ENCODE measurements around the gene MVB12A. TPM values are rescaled to one million over a fixed set of nuclear protein-coding genes. Genes with fewer than 3 reads are reported as not detected.
A peak's percentile ranks its signal among the peaks of the same experiment; 100 is the strongest.

The MVB12A gene
- total and polyA plus RNA-seq, 4 donors, result 28.5 to 68.6 (median 49.3) TPM

- DNase-seq, result no peak
- 91 to 93% methylated on average over 8 of the region's 8 CpGs for WGBS, 2 donors
- H3K27me3 ChIP-seq (ENCODE audit: control insufficient read depth in 1 of 2, insufficient read depth in 2 of 2, low read length in 1 of 2), result no peaks in the 10 kb centered on the region
- no peak overlapping the region for H3K4me3 ChIP-seq (ENCODE audit: low read length in 2 of 2)
- intact Hi-C loops (cut with DNase I), result no loop called here
- ATAC-seq (ENCODE audit: low FRiP score), result no peak
- H3K4me1 ChIP-seq (ENCODE audit: control insufficient read depth in 1 of 2, insufficient read depth in 2 of 2, low read length in 2 of 2), result no peaks in the 10 kb centered on the region
- H3K9me3 ChIP-seq (ENCODE audit: control insufficient read depth, low read length), result no peaks in the 10 kb centered on the region
- H3K27ac ChIP-seq (ENCODE audit: low read depth in 1 of 2, low read length in 2 of 2), result no peak overlapping the region
- no peaks in the 10 kb centered on the region for H3K36me3 ChIP-seq (ENCODE audit: control insufficient read depth in 1 of 2, insufficient read depth in 2 of 2, low read length in 1 of 2)
These were observed 5.8 kb upstream of the MVB12A start for GRCh38 chr19:17414097-17414496.

DNA sequence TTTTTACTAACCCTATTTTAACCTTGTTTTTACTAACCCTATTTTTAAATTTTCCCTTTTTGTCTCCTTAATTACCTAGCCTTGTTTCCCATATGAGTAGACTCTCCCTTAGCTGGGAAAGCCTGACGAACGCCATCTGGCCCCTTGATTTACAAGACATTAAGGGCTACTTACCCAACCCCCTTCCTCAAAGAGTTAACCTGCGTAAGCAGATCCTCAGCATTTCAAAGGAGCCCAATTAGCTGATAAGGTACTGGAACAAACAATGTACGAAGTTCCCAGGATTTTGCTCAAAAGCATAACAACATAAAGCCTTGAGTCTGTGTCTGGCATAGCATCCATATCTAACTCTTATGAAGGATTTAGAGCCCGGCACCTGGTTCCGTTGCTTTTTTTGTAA lies 4.7 kb upstream of the MVB12A start:
- Histone ChIP-seq H3K27ac (ENCODE audit: low read depth in 1 of 2, low read length in 2 of 2) (no peak overlapping the region), H3K4me1 (ENCODE audit: control insufficient read depth in 1 of 2, insufficient read depth in 2 of 2, low read length in 2 of 2) (no peaks in the 10 kb centered on the region), H3K4me3 (ENCODE audit: low read length in 2 of 2) (no peak overlapping the region), H3K27me3 (ENCODE audit: control insufficient read depth in 1 of 2, insufficient read depth in 2 of 2, low read length in 1 of 2) (no peaks in the 10 kb centered on the region), H3K9me3 (ENCODE audit: control insufficient read depth, low read length) (no peaks in the 10 kb centered on the region), H3K36me3 (ENCODE audit: control insufficient read depth in 1 of 2, insufficient read depth in 2 of 2, low read length in 1 of 2) (no peaks in the 10 kb centered on the region)
- DNase-seq (no peak), ATAC-seq (ENCODE audit: low FRiP score) (no peak)
- intact Hi-C loops (cut with DNase I), result no loop called here
- 46 to 53% methylated on average over 6 of the region's 6 CpGs for whole genome bisulfite sequencing, 2 donors

DNA sequence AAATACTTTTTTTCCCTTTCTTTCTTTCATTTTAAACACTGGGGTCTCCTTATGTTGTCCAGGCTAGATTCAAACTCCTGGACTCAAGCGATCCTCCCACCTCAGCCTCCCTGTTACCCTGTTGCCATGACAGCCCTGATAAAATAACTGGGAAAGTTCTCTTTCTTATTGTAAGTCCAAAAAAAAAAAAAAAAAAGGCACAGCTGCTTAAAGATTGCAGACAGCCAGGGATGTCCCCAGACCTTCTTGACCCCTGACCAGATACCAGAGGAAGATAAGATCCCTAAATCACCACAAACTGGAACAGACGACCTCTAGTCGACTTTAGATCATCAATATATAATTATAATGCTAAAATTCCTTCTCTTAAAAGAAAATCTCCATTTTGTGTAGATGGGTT lies 1.1 kb upstream of the MVB12A start:
- DNase-seq (no peak), ATAC-seq (ENCODE audit: low FRiP score) (no peak)
- 52 to 64% methylated on average over 3 of the region's 3 CpGs for WGBS, 2 donors
- Histone ChIP-seq H3K27ac (ENCODE audit: low read depth in 1 of 2, low read length in 2 of 2) (no peak overlapping the region), H3K9me3 (ENCODE audit: control insufficient read depth, low read length) (no peaks in the 10 kb centered on the region), H3K4me3 (ENCODE audit: low read length in 2 of 2) (no peak overlapping the region), H3K27me3 (ENCODE audit: control insufficient read depth in 1 of 2, insufficient read depth in 2 of 2, low read length in 1 of 2) (no peaks in the 10 kb centered on the region), H3K36me3 (ENCODE audit: control insufficient read depth in 1 of 2, insufficient read depth in 2 of 2, low read length in 1 of 2) (no peaks in the 10 kb centered on the region), H3K4me1 (ENCODE audit: control insufficient read depth in 1 of 2, insufficient read depth in 2 of 2, low read length in 2 of 2) (no peaks in the 10 kb centered on the region)
- intact Hi-C loops (cut with DNase I), result no loop called here

DNA sequence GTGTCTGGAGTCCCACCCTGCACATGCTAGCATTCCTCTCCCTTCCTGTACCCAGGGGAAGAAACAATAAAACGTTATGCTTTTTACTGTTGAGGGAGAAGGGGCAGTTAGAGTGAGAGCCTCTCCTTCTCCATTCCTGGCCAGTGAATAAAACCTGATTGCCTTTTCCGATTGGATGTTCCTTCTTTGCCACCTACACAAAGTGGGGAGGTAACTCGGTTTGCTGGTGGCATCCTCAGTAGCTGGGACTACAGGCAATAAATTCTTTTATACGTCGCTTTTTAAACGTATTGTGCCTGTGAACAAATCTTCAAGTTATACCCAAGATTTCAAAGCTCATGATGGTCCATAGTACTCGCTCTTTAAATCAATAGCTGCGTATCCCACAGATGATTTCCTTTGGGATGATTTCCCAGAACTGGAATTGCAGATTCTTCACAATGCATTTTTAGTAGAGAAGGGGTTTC lies 660 bp upstream of the MVB12A start:
- no peak for DNase-seq
- ATAC-seq (ENCODE audit: low FRiP score), result no peak
- Histone ChIP-seq H3K9me3 (ENCODE audit: control insufficient read depth, low read length) (no peaks in the 10 kb centered on the region), H3K27ac (ENCODE audit: low read depth in 1 of 2, low read length in 2 of 2) (peak overlapping the region in 1 of 2 donors; percentile 41), H3K36me3 (ENCODE audit: control insufficient read depth in 1 of 2, insufficient read depth in 2 of 2, low read length in 1 of 2) (no peaks in the 10 kb centered on the region), H3K4me1 (ENCODE audit: control insufficient read depth in 1 of 2, insufficient read depth in 2 of 2, low read length in 2 of 2) (no peaks in the 10 kb centered on the region), H3K4me3 (ENCODE audit: low read length in 2 of 2) (no peak overlapping the region), H3K27me3 (ENCODE audit: control insufficient read depth in 1 of 2, insufficient read depth in 2 of 2, low read length in 1 of 2) (no peaks in the 10 kb centered on the region)
- intact Hi-C loops (cut with DNase I), result no loop called here
- 19 to 29% methylated on average over 8 of the region's 8 CpGs for WGBS, 2 donors

DNA sequence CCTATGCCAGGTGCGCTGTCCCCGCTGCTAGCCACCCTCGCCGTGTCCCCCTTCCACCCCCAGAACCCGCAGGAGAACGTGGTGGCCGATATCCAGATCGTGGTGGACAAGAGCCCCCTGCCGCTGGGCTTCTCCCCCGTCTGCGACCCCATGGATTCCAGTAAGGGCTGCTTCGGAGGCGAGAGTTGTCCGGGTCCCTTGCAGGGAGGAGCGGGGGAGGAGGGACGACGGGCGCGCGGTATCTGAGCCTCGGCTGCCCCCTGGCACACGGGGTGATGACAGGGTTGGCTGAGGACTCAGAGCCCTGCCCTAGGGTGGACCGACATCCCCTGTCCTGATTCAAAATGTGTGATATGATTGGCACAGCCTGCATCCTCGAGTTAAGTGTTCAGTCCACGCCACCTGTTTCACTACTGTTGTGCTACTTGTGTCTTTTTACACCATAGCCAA lies 653 bp downstream of the MVB12A start:
- DNase-seq, result peak; percentile 78 to 81
- 2 to 3% methylated on average over 25 of the region's 25 CpGs for WGBS, 2 donors

DNA sequence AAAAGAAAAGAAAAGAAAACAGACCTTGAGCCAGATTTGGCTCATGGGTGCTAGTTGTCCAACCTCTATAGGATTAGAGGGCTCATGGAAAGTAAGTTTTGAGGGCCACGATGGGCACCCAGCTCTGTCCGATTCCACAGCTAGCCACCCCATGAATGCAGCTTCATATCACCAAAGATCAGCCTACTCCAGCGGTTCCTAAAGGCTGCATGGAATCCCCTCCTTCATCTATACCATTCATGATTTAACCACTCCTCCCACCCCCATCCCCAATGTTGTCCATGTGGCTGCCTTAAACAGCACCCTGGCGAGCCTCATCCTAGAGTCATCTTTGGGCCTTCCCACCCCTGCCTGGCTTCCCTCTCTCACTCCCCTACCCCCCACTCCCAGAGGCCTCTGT lies 2.1 kb downstream of the MVB12A start:
- no peaks in the 10 kb centered on the region for H3K27me3 ChIP-seq (ENCODE audit: control insufficient read depth in 1 of 2, insufficient read depth in 2 of 2, low read length in 1 of 2)
- WGBS, 2 donors, result 97 to 99% methylated on average over 4 of the region's 4 CpGs
- no peak overlapping the region for H3K27ac ChIP-seq (ENCODE audit: low read depth in 1 of 2, low read length in 2 of 2)
- H3K4me3 ChIP-seq (ENCODE audit: low read length in 2 of 2), result no peak overlapping the region
- no peaks in the 10 kb centered on the region for H3K36me3 ChIP-seq (ENCODE audit: control insufficient read depth in 1 of 2, insufficient read depth in 2 of 2, low read length in 1 of 2)
- no peak for DNase-seq
- ATAC-seq (ENCODE audit: low FRiP score), result no peak
- intact Hi-C loops (cut with DNase I), result no loop called here
- H3K9me3 ChIP-seq (ENCODE audit: control insufficient read depth, low read length), result no peaks in the 10 kb centered on the region
- no peaks in the 10 kb centered on the region for H3K4me1 ChIP-seq (ENCODE audit: control insufficient read depth in 1 of 2, insufficient read depth in 2 of 2, low read length in 2 of 2)

More for the DNA sequence above, 653 bp downstream of the MVB12A start:
- Histone ChIP-seq H3K36me3 (ENCODE audit: control insufficient read depth in 1 of 2, insufficient read depth in 2 of 2, low read length in 1 of 2) (no peaks in the 10 kb centered on the region), H3K9me3 (ENCODE audit: control insufficient read depth, low read length) (no peaks in the 10 kb centered on the region), H3K27ac (ENCODE audit: low read depth in 1 of 2, low read length in 2 of 2) (no peak overlapping the region), H3K4me1 (ENCODE audit: control insufficient read depth in 1 of 2, insufficient read depth in 2 of 2, low read length in 2 of 2) (no peaks in the 10 kb centered on the region), H3K27me3 (ENCODE audit: control insufficient read depth in 1 of 2, insufficient read depth in 2 of 2, low read length in 1 of 2) (no peaks in the 10 kb centered on the region), H3K4me3 (ENCODE audit: low read length in 2 of 2) (peak overlapping the region; percentile 29 to 56)
- ATAC-seq (ENCODE audit: low FRiP score), result peak; percentile 27
- intact Hi-C loops (cut with DNase I), result no loop called here

GRCh38 chr19:17423429-17424208 lies 3.8 kb downstream of the MVB12A start:
- Histone ChIP-seq H3K9me3 (ENCODE audit: control insufficient read depth, low read length) (no peaks in the 10 kb centered on the region), H3K4me3 (ENCODE audit: low read length in 2 of 2) (no peak overlapping the region), H3K27ac (ENCODE audit: low read depth in 1 of 2, low read length in 2 of 2) (no peak overlapping the region), H3K36me3 (ENCODE audit: control insufficient read depth in 1 of 2, insufficient read depth in 2 of 2, low read length in 1 of 2) (no peaks in the 10 kb centered on the region), H3K27me3 (ENCODE audit: control insufficient read depth in 1 of 2, insufficient read depth in 2 of 2, low read length in 1 of 2) (no peaks in the 10 kb centered on the region), H3K4me1 (ENCODE audit: control insufficient read depth in 1 of 2, insufficient read depth in 2 of 2, low read length in 2 of 2) (no peaks in the 10 kb centered on the region)
- WGBS, 2 donors, result 92 to 93% methylated on average over 20 of the region's 20 CpGs
- ATAC-seq (ENCODE audit: low FRiP score), result no peak
- intact Hi-C loops (cut with DNase I), result no loop called here
- no peak for DNase-seq

GRCh38 chr19:17424743-17425365 lies 5.0 kb downstream of the MVB12A start:
- ATAC-seq (ENCODE audit: low FRiP score) (peak; percentile 15), DNase-seq (peak in 1 of 2 donors; percentile 79)
- no peaks in the 10 kb centered on the region for H3K4me1 ChIP-seq (ENCODE audit: control insufficient read depth in 1 of 2, insufficient read depth in 2 of 2, low read length in 2 of 2)
- H3K36me3 ChIP-seq (ENCODE audit: control insufficient read depth in 1 of 2, insufficient read depth in 2 of 2, low read length in 1 of 2), result no peaks in the 10 kb centered on the region
- intact Hi-C loops (cut with DNase I), result no loop called here
- no peaks in the 10 kb centered on the region for H3K27me3 ChIP-seq (ENCODE audit: control insufficient read depth in 1 of 2, insufficient read depth in 2 of 2, low read length in 1 of 2)
- H3K9me3 ChIP-seq (ENCODE audit: control insufficient read depth, low read length), result no peaks in the 10 kb centered on the region
- H3K27ac ChIP-seq (ENCODE audit: low read depth in 1 of 2, low read length in 2 of 2), result no peak overlapping the region
- no peak overlapping the region for H3K4me3 ChIP-seq (ENCODE audit: low read length in 2 of 2)
- 19 to 22% methylated on average over 27 of the region's 27 CpGs for WGBS, 2 donors

DNA sequence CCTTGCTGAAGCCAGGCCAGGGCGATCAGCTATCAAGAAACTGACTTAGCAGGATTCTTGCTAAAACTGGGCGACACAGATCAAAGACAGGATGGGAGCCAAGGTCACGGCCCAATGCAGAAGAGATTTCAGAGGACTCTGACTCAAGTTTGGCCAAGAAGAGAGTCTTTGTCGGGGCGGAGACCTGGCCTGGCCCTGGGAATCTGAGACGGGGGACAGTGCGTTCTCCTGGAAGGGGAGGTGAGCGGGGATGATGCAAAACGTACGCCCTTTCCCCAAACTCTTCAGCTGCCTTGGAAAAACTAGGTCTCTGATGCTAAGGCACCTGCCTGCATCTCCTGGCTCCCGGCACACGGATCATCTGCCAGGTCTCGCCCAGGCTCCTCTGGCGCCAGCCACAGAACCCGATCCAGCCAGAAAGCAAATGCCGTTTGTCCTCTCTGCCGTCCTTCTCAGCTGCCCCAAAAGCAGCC lies 9.8 kb downstream of the MVB12A start:
- H3K27ac ChIP-seq (ENCODE audit: low read depth in 1 of 2, low read length in 2 of 2), result no peak overlapping the region
- H3K4me1 ChIP-seq (ENCODE audit: control insufficient read depth in 1 of 2, insufficient read depth in 2 of 2, low read length in 2 of 2), result no peaks in the 10 kb centered on the region
- intact Hi-C loops (cut with DNase I), result no loop called here
- no peaks in the 10 kb centered on the region for H3K9me3 ChIP-seq (ENCODE audit: control insufficient read depth, low read length)
- ATAC-seq (ENCODE audit: low FRiP score) (no peak), DNase-seq (no peak)
- 75 to 76% methylated on average over 17 of the region's 17 CpGs for WGBS, 2 donors
- no peaks in the 10 kb centered on the region for H3K27me3 ChIP-seq (ENCODE audit: control insufficient read depth in 1 of 2, insufficient read depth in 2 of 2, low read length in 1 of 2)
- no peak overlapping the region for H3K4me3 ChIP-seq (ENCODE audit: low read length in 2 of 2)
- no peaks in the 10 kb centered on the region for H3K36me3 ChIP-seq (ENCODE audit: control insufficient read depth in 1 of 2, insufficient read depth in 2 of 2, low read length in 1 of 2)

Data from aorta (tissue), 5 donors.